Astrocyte of the cerebellum (primary cell): ENCODE measurements around the gene OR56A4.
"Not testable (repeated sequence)": the region's sequence is repeated elsewhere in the genome, so short reads cannot be mapped to it uniquely, and the experiment has no call there.

Experiments used
- DNase-seq: peaks from one replicate; pipeline ENCODE4 v3.0.0-alpha.2; 2011; ENCODE audit warnings: low read depth
- H3K4me3 ChIP-seq: 2 replicates; pipeline ENCODE4 v1.5.1; 2011; ENCODE audit warnings: mild to moderate bottlenecking, low read depth, low read length, moderate library complexity
- CTCF ChIP-seq: IDR thresholded peaks from 2 replicates; pipeline ENCODE4 v1.5.1; 2012; ENCODE audit warnings: low read length, low read depth, moderate library complexity, mild to moderate bottlenecking; ENCODE audit errors: missing control alignments
- in situ Hi-C: cut with HindIII; loops from 2 replicates; pipeline ENCODE4 v1.10.0; 2017; ENCODE audit warnings: low sequenced_read_pairs

The OR56A4 gene

GRCh38 chr11:5973530-5973929 lies 33.2 kb downstream of the OR56A4 start:
- DNase-seq, result no peak
- H3K4me3 ChIP-seq, result no peak overlapping the region
- TF ChIP-seq CTCF, result no peak
- in situ Hi-C loops, result no loop called here

- in situ Hi-C loops, result no loop called here
- no peak for TF ChIP-seq CTCF
- no peak for DNase-seq
- no peak within 1 kb of the TSS for H3K4me3 ChIP-seq
These were observed 38.4 kb downstream of the OR56A4 start, which contains the start of gene OR56A5 for GRCh38 chr11:5968394-5968793. TSS of gene OR56A5 (minus strand) at chr11:5968494. CDS start at chr11:5968494, 0 bp downstream.

GRCh38 chr11:5967708-5968107 lies 39.0 kb downstream of the OR56A4 start:
- TF ChIP-seq CTCF, result no peak
- no peak overlapping the region for H3K4me3 ChIP-seq
- in situ Hi-C loops, result no loop called here
- DNase-seq, result no peak

GRCh38 chr11:5966958-5967357 lies 39.8 kb downstream of the OR56A4 start:
- TF ChIP-seq CTCF, result no peak

GRCh38 chr11:5960704-5961320 lies 45.9 kb downstream of the OR56A4 start:
- in situ Hi-C loops, DNase-seq, H3K4me3 ChIP-seq: not testable (repeated sequence)

More at GRCh38 chr11:5966958-5967357, 39.8 kb downstream of the OR56A4 start:
- in situ Hi-C loops, result no loop called here
- DNase-seq, result no peak
- H3K4me3 ChIP-seq, result no peak overlapping the region

- no peak for TF ChIP-seq CTCF
- no peak overlapping the region for H3K4me3 ChIP-seq
- in situ Hi-C loops, result no loop called here
- DNase-seq, result no peak
These were observed 51.2 kb downstream of the OR56A4 start for GRCh38 chr11:5955586-5955985.
